ENCODE results near the gene SMIM8. TPM values are rescaled to one million over a fixed set of nuclear protein-coding genes. Genes with fewer than 3 reads are reported as not detected.

SMIM8 gene
- total and polyA plus RNA-seq, 10 of the 15 experiments (the other 5 are each of a cell fraction or from before 2014, with no cell fraction given) = 6.2 to 45.8 (median 10.4) TPM

- Histone ChIP-seq H3K4me3 (no peak overlapping the region), H3K27me3 (replicated peaks in 1 of 2; ENCODE audit: control insufficient read depth in 2 of 2, insufficient read depth in 2 of 2, low read length in 1 of 2) (no peaks in the 10 kb centered on the region), H3K4me1 (ENCODE audit: control insufficient read depth, insufficient read depth, low read length) (no peaks in the 10 kb centered on the region), H4K20me1 (ENCODE audit: control insufficient read depth, insufficient read depth) (no peaks in the 10 kb centered on the region), H3K4me2 (ENCODE audit: control insufficient read depth, insufficient read depth) (no peak overlapping the region), H3K27ac (ENCODE audit: control insufficient read depth, insufficient read depth) (no peak overlapping the region), H2AFZ (ENCODE audit: control insufficient read depth, low read depth, low read length) (no peak overlapping the region), H3K79me2 (ENCODE audit: control insufficient read depth, insufficient read depth, low read length) (no peaks in the 10 kb centered on the region), H3K36me3 (ENCODE audit: control insufficient read depth in 2 of 2, insufficient read depth in 2 of 2, low read length in 1 of 2) (no peaks in the 10 kb centered on the region; a peak in 1 of 4 replicates), H3K9me3 (replicated peaks; ENCODE audit: control insufficient read depth, insufficient read depth, low read length) (no peaks in the 10 kb centered on the region), H3K9ac (ENCODE audit: control insufficient read depth, insufficient read depth, low read length) (no peak overlapping the region)
- BruUV-seq (replicated peaks) = no TSS peak
- ATAC-seq = peak; percentile 98
- TF ChIP-seq ATF7 (IDR thresholded peaks at IDR 0.05; ENCODE audit: low read depth) (no peak), PKNOX1 (IDR thresholded peaks at IDR 0.05) (0 out of 2 replicates have a peak, but pooled peaks have one; percentile 8), PAX5 (IDR thresholded peaks at IDR 0.05; ENCODE audit: borderline replicate concordance, low read depth, low read length) (0 out of 2 replicates have a peak, but pooled peaks have one; percentile 40), BHLHE40 (IDR thresholded peaks at IDR 0.05; ENCODE audit: borderline replicate concordance in 1 of 2, low read depth in 2 of 2, low read length in 1 of 2) (no peak), KLF5 (IDR thresholded peaks at IDR 0.05; ENCODE audit: partially characterized antibody) (no peak), ATF2 (IDR thresholded peaks at IDR 0.05; ENCODE audit: low read length) (no peak)
- in situ Hi-C loops (cut with MboI) = no loop called here
- peak; percentile 65 for FAIRE-seq
- DNase-seq (ENCODE audit: low read depth, low spot score) = peak; percentile 31
- 100% methylated on average over 1 of the region's 1 CpG for WGBS (ENCODE audit: insufficient coverage, insufficient replicate concordance, low lambda C conversion rate, missing lambda C conversion rate)
- RAD21 ChIA-PET (ENCODE audit: unreplicated experiment) = no interaction called here
- CTCF ChIA-PET = interaction anchor here (1.2 to 2.2 kb wide), 3 partner anchors 20 to 263 kb away, joined by 3 to 7 read pairs (median 6); partner anchors contain the start of gene SMIM8
- intact Hi-C loops (cut with micrococcal nuclease; ENCODE audit: unreplicated experiment) = no loop called here
- POLR2A ChIA-PET = interaction anchor here (1.2 kb wide), 1 partner anchor 17 kb away, joined by 3 read pairs; no protein-coding TSS in a partner anchor
- SMC1A ChIA-PET (ENCODE audit: uncharacterized antibody, unreplicated experiment) = interaction anchor here (0.7 to 1.0 kb wide), 3 partner anchors 12 to 51 kb away, joined by 3 to 4 read pairs (median 3); no protein-coding TSS in a partner anchor
Measured at GRCh38 chr6:87341899-87342298, 19.5 kb downstream of the SMIM8 start.

Data from GM12878 (cell line).